Measurements from ENCODE around the gene VSIG10L2. TPM values are rescaled to one million over a fixed set of nuclear protein-coding genes. Genes with fewer than 3 reads are reported as not detected.

Gene VSIG10L2
- total RNA-seq, 1 experiment from 2014 or later: not detected

GRCh38 chr11:125977333-125977732 lies 31.5 kb downstream of the VSIG10L2 start:
- no peak for DNase-seq
- BruUV-seq (replicated peaks): no TSS peak
- no peaks in the 10 kb centered on the region for H3K27me3 ChIP-seq (ENCODE audit: insufficient read depth, low read depth)
- no peaks in the 10 kb centered on the region for H3K9me2 ChIP-seq (ENCODE audit: insufficient read depth)
- H4K20me1 ChIP-seq (ENCODE audit: insufficient read depth): no peaks in the 10 kb centered on the region
- POLR2A ChIA-PET (ENCODE audit: unreplicated experiment): no interaction called here
- no peaks in the 10 kb centered on the region for H3K4me1 ChIP-seq (replicated peaks; ENCODE audit: insufficient read depth)
- no peak overlapping the region for H3K27ac ChIP-seq
- intact Hi-C loops (cut with micrococcal nuclease; ENCODE audit: unreplicated experiment): no loop called here
- H3K36me3 ChIP-seq (ENCODE audit: low read depth): no peaks in the 10 kb centered on the region
- no peak overlapping the region for H3K4me2 ChIP-seq
- H3F3A ChIP-seq (ENCODE audit: insufficient read depth, low read depth): no peaks in the 10 kb centered on the region
- no peak overlapping the region for H2AFZ ChIP-seq
- no peak overlapping the region for H3K4me3 ChIP-seq
- H3K79me2 ChIP-seq (ENCODE audit: low read depth): no peaks in the 10 kb centered on the region
- no peaks in the 10 kb centered on the region for H3K9me3 ChIP-seq (ENCODE audit: insufficient read depth, low read depth)
- CTCF ChIA-PET: no interaction called here
- TF ChIP-seq EZH2 (IDR thresholded peaks at IDR 0.05; ENCODE audit: low read depth) (no peak), CTCF (conservative IDR thresholded peaks at IDR 0.05) (no peak)

GRCh38 chr11:125978181-125978716 lies 32.4 kb downstream of the VSIG10L2 start:
- Histone ChIP-seq H3K36me3 (ENCODE audit: low read depth) (no peaks in the 10 kb centered on the region), H3K9me3 (ENCODE audit: insufficient read depth, low read depth) (no peaks in the 10 kb centered on the region), H3K4me1 (replicated peaks; ENCODE audit: insufficient read depth) (no peaks in the 10 kb centered on the region), H3K27me3 (ENCODE audit: insufficient read depth, low read depth) (no peaks in the 10 kb centered on the region), H3F3A (ENCODE audit: insufficient read depth, low read depth) (no peaks in the 10 kb centered on the region), H3K9me2 (ENCODE audit: insufficient read depth) (no peaks in the 10 kb centered on the region), H4K20me1 (ENCODE audit: insufficient read depth) (no peaks in the 10 kb centered on the region), H3K4me3 (no peak overlapping the region), H3K27ac (no peak overlapping the region), H2AFZ (no peak overlapping the region), H3K4me2 (no peak overlapping the region), H3K79me2 (ENCODE audit: low read depth) (no peaks in the 10 kb centered on the region)
- DNase-seq: no peak
- ChIA-PET POLR2A (ENCODE audit: unreplicated experiment) (no interaction called here), CTCF (no interaction called here)
- TF ChIP-seq CTCF (conservative IDR thresholded peaks at IDR 0.05) (no peak), EZH2 (IDR thresholded peaks at IDR 0.05; ENCODE audit: low read depth) (no peak)
- no TSS peak for BruUV-seq (replicated peaks)
- intact Hi-C loops (cut with micrococcal nuclease; ENCODE audit: unreplicated experiment): no loop called here

- ChIA-PET POLR2A (ENCODE audit: unreplicated experiment) (no interaction called here), CTCF (no interaction called here)
- Histone ChIP-seq H3K9me2 (ENCODE audit: insufficient read depth) (no peaks in the 10 kb centered on the region), H3K27me3 (ENCODE audit: insufficient read depth, low read depth) (no peaks in the 10 kb centered on the region), H2AFZ (no peak overlapping the region), H3K4me3 (no peak overlapping the region), H3K79me2 (ENCODE audit: low read depth) (no peaks in the 10 kb centered on the region), H3K9me3 (ENCODE audit: insufficient read depth, low read depth) (no peaks in the 10 kb centered on the region), H3K4me1 (replicated peaks; ENCODE audit: insufficient read depth) (no peaks in the 10 kb centered on the region), H4K20me1 (ENCODE audit: insufficient read depth) (no peaks in the 10 kb centered on the region), H3F3A (ENCODE audit: insufficient read depth, low read depth) (no peaks in the 10 kb centered on the region), H3K27ac (no peak overlapping the region), H3K4me2 (no peak overlapping the region), H3K36me3 (ENCODE audit: low read depth) (no peaks in the 10 kb centered on the region)
- DNase-seq: no peak
- intact Hi-C loops (cut with micrococcal nuclease; ENCODE audit: unreplicated experiment): no loop called here
- no peak for TF ChIP-seq CTCF (conservative IDR thresholded peaks at IDR 0.05)
- TF ChIP-seq EZH2 (IDR thresholded peaks at IDR 0.05; ENCODE audit: low read depth): no peak
- no TSS peak for BruUV-seq (replicated peaks)
Measured at GRCh38 chr11:125978778-125979407, 33.0 kb downstream of the VSIG10L2 start.
